ENCODE measurements around the gene RAPGEF6.

- no peak for TF ChIP-seq CTCF (conservative IDR thresholded peaks at IDR 0.05; ENCODE audit: low read depth, low read length)
- TF ChIP-seq EZH2 (IDR thresholded peaks at IDR 0.05; ENCODE audit: borderline replicate concordance, low read depth, low read length, poor library complexity, severe bottlenecking): no peak
Observed at GRCh38 chr5:131659841-131660240, 24.8 kb upstream of the RAPGEF6 start.

Measured in A673 (cell line).